ENCODE results near the gene PDE10A. TPM values are rescaled to one million over a fixed set of nuclear protein-coding genes. Genes with fewer than 3 reads are reported as not detected.

The PDE10A gene
- total RNA-seq, 6 experiments from 2014 or later: 1.2 to 2.0 (median 1.6) TPM; not detected in 2

- Mint-ChIP-seq H3K4me3 (no peak overlapping the region), H3K36me3 (ENCODE audit: low read depth) (peaks cover 2% of the 10 kb centered on the region; the same call in 1 of the 2 replicates), H3K4me1 (ENCODE audit: low read depth) (no peaks in the 10 kb centered on the region), H3K27ac (no peak overlapping the region), H3K9me3 (peaks cover 40% of the 10 kb centered on the region), H3K27me3 (ENCODE audit: insufficient read depth) (no peaks in the 10 kb centered on the region)
- no peak for DNase-seq
- no peak for TF ChIP-seq CTCF (IDR thresholded peaks at IDR 0.05)
Observed at GRCh38 chr6:165301372-165302246, 361.4 kb downstream of the PDE10A start.

DNA sequence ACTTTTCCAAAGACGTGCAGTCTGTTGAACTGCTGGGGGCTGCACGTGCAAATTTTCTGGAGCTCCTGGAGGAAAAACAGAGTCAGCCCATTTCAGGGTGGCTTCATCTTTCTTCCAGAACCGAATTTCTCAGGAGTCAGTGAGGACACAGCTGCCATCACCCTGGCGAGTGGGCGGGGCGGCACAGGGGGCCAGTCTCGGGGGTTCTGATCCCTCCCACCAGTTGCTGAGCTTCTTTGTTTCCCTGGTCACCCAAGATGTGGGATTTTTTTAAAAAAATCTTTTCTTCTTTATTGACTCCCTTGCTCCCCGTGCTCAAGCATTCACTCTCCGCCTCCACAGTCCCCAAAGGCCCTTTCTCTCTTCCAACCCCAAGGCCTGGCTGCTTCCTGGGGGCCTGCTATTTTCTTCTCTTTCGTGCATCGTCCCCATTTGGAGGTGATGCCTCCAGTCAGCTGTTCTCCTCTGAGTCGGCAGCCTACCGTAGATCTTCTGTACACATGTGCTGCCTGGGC lies 362.6 kb downstream of the PDE10A start:
- DNase-seq: no peak
- Mint-ChIP-seq H3K27ac (no peak overlapping the region), H3K27me3 (ENCODE audit: insufficient read depth) (no peaks in the 10 kb centered on the region), H3K4me3 (no peak overlapping the region), H3K9me3 (peaks cover 48% of the 10 kb centered on the region), H3K4me1 (ENCODE audit: low read depth) (no peaks in the 10 kb centered on the region), H3K36me3 (ENCODE audit: low read depth) (peaks cover 9% of the 10 kb centered on the region; the same call in 1 of the 2 replicates)
- no peak for TF ChIP-seq CTCF (IDR thresholded peaks at IDR 0.05)

DNA sequence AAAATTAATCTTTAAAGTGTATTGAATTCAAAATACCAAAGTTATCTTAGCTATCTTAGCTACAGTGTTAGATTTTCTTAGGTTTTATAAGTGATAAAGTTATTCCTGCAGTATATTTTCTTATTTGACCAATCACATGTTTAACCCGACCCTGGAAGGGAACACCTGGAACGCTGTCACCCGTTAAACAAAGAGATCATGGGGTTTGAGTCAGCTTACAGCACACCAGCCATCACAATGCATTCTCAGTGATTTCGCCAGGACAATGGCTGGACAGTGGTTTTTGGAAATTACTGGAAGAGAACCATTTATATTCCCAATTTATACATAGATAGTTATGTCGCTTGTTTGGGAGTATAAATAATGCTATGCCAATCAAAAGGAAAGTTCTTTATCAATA lies 364.2 kb downstream of the PDE10A start:
- Mint-ChIP-seq H3K4me1 (ENCODE audit: low read depth) (no peaks in the 10 kb centered on the region), H3K27me3 (ENCODE audit: insufficient read depth) (no peaks in the 10 kb centered on the region), H3K27ac (no peak overlapping the region), H3K36me3 (ENCODE audit: low read depth) (peaks cover 9% of the 10 kb centered on the region; the same call in 1 of the 2 replicates), H3K9me3 (peaks cover 52% of the 10 kb centered on the region), H3K4me3 (no peak overlapping the region)
- no peak for TF ChIP-seq CTCF (IDR thresholded peaks at IDR 0.05)
- DNase-seq: no peak

DNA sequence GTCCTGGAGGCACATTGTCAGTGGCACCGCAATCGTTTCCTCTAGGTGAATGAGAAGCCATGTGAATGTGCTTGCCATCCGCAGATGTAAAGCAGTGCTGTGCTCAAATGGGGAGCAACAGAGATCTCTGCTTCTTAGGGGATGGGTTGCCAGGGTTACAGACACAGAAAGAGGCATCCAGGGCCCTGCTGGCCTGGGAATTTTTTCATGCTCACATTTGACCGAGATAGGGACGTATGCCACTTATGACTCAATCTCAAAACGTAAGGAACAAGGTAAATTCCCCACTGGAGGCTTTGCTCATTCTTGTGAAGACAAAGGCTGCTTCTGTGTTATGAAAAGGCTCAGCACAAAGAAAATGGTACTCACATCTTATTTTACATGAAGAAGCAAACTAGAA lies 364.6 kb downstream of the PDE10A start:
- no peak overlapping the region for H3K27ac Mint-ChIP-seq
- DNase-seq: no peak
- no peaks in the 10 kb centered on the region for H3K27me3 Mint-ChIP-seq (ENCODE audit: insufficient read depth)
- peaks cover 9% of the 10 kb centered on the region; the same call in 1 of the 2 replicates for H3K36me3 Mint-ChIP-seq (ENCODE audit: low read depth)
- H3K4me3 Mint-ChIP-seq: no peak overlapping the region
- peaks cover 53% of the 10 kb centered on the region for H3K9me3 Mint-ChIP-seq
- TF ChIP-seq CTCF (IDR thresholded peaks at IDR 0.05): no peak
- H3K4me1 Mint-ChIP-seq (ENCODE audit: low read depth): no peaks in the 10 kb centered on the region

DNA sequence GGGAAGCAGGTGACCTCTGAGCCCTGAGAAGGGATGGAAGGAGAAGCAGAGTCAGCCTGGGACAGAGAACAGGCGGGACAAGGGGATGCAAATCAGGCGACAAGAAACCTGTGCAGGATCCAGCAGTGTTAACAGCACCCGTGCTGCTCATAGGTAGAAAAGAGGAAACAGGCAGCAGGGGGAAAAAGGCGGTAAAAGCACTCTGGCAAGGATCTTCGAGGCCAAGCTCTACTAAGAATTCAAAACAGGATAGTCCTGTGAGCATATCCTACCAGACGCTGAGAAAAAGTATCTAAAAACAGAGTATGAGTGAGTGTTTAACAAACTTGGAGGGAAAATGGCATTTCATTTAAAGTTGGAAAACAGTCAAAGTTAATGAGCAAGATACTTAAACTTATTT lies 370.4 kb downstream of the PDE10A start:
- H3K4me1 Mint-ChIP-seq (ENCODE audit: low read depth): no peaks in the 10 kb centered on the region
- peaks cover 43% of the 10 kb centered on the region for H3K9me3 Mint-ChIP-seq
- H3K27me3 Mint-ChIP-seq (ENCODE audit: insufficient read depth): no peaks in the 10 kb centered on the region
- no peak for DNase-seq
- no peak for TF ChIP-seq CTCF (IDR thresholded peaks at IDR 0.05)
- H3K4me3 Mint-ChIP-seq: no peak overlapping the region
- H3K27ac Mint-ChIP-seq: no peak overlapping the region
- peaks cover 9% of the 10 kb centered on the region; the same call in 1 of the 2 replicates for H3K36me3 Mint-ChIP-seq (ENCODE audit: low read depth)
